SH-SY5Y (cell line): ENCODE results near the gene MATCAP1.

Experiments used
- GATA2 ChIP-seq: IDR thresholded peaks from 2 replicates; pipeline ENCODE4 v1.6.1; 2011; ENCODE audit warnings: mild to moderate bottlenecking, low read depth, low read length
- GATA3 ChIP-seq: IDR thresholded peaks from 2 replicates; pipeline ENCODE4 v1.6.1; 2011; ENCODE audit warnings: low read depth, mild to moderate bottlenecking, low read length, moderate library complexity

Gene MATCAP1

DNA sequence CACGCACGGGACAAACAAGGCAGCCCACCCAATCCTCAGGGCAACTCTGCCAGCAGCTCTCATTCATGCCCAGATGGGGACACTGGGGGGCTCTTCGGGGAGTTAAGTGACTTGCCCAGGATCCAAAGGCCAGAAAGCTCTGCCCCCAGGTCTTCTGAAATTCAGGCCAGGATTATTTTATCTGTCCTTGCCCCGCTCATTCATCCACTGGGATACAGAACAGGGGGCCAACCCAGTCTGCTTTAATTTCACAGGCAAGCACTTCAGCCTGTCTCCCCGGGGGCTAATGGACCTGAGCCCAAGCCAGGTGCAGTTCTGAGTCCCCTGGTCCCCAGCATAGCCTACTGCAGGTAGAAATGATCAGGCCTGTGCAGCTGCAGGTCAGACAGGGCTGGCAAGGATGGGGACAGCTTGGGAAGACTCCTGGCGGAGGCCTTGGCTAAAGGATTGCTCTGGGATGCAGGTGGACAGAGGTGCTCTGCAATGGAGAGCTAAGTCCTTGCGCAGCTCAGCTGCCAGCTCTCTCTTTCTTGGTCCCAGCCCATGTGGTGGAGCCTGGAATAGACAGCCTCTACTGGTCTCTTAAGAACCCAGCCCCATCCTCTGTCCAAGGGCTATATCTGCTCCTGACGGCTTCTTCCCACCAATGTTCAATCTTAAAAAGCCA, 32.2 kb downstream of the MATCAP1 start:
- TF ChIP-seq GATA2: no peak
- no peak for TF ChIP-seq GATA3

DNA sequence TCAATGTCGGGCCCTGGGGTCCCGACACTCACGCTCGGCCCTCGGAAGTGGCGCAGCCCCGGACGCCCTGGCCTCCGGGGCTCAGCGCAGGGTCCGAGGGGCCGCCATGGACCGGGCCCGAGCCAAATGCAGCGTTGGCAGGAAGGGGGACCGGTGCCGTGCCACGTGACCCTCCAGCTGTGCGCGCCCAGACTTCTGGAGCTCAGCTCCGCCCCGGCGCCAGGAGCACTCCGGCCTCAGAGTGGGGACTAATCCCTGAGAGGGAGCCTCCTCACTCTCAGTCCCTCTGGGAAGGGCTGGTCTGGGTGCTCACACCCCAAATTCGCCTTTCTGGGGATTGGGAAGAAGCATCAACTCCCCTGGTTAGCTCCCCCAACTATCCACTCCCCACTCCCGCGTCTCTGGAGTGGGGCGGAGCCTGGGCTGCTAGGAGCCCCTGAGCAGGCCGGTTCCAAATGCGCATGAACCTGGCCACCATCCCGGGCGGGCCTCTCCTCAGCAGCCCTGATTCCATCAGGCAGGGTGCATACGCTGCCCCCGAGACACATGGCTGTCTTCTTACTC, 32.8 kb downstream of the MATCAP1 start, which contains the start of gene B3GNT9:
Gene B3GNT9, minus strand, starts transcription at position 166 of the 564 bp plus-strand sequence. CDS start 513 bp downstream, outside the sequence.
- TF ChIP-seq GATA3: no peak
- no peak for TF ChIP-seq GATA2

DNA sequence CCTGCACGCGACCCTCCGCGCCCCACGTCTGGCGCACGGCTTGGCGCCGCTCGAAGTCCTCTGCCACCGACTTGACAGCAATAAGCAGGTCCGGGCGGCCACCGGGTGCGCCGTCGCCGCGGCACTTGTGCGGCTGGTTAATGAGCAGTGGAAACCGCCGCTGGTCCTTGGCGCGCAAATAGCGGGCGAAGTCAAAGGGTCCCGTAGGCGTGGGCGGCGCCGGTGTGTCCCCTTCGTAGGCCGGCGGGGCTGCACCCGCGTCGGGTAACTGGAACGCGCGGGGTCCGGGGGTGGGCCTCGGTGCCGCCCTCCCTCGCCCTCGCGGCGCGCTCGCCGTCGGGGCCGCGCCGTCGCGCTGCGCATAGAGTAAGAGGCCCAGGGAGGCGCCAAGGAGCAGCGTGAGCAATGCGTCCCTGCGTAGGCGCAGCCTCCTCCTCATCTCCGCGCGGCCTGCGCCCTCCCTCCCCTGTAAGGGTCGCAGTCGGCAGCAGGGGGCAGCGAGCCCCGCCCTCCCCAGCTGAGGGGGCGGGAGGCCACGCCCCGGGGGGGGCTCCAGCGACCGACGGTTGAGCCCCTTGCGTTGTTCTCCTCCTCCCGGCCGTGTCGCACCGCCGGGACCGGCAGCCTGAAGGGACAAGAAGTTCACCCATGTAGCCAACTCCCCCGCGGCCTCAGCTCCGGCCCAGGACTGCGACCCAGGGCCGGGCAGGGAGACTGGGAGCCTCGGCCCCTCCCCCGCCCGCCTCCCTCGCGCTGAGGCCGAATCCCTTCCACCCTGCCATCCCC, 33.5 kb downstream of the MATCAP1 start:
- TF ChIP-seq GATA3 (no peak), GATA2 (no peak)

DNA sequence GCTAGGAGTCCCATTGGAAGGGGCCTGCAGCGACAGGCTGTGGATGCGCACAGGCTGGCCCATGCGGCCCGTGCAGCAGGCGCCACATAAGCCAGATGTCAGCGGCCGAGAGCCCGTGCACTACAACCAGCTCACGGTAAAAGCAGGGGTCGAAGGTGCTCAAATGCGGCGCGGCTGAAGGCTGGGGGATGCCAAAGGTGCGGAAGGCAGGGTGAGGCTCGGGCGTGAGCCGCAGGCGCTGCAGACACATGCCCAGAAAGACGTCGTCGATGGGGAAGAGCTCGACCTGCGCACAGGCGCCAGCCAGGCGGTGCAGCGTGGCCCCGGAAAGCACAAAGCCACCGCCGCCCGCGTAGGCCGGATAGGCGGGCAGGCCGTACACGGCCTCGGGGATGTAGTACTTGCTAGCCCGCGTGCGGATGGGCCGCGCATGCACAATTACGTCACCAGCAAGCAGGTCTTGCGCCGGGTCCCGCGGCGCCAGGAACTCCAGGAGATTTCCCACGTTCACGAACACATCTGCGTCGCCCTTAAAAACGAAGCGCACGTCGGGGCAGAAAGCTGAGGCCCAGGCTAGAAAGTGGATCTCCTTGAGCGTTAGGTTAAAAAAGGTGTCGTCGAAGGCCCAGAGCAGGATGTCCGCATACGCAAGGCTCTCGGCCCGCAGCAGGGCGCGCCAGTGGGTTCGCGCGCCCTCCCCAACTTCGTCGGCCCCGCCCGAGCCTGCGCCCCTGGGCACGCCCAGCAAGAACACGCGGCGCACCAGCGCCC, 34.3 kb downstream of the MATCAP1 start:
- TF ChIP-seq GATA3: no peak
- TF ChIP-seq GATA2: no peak

DNA sequence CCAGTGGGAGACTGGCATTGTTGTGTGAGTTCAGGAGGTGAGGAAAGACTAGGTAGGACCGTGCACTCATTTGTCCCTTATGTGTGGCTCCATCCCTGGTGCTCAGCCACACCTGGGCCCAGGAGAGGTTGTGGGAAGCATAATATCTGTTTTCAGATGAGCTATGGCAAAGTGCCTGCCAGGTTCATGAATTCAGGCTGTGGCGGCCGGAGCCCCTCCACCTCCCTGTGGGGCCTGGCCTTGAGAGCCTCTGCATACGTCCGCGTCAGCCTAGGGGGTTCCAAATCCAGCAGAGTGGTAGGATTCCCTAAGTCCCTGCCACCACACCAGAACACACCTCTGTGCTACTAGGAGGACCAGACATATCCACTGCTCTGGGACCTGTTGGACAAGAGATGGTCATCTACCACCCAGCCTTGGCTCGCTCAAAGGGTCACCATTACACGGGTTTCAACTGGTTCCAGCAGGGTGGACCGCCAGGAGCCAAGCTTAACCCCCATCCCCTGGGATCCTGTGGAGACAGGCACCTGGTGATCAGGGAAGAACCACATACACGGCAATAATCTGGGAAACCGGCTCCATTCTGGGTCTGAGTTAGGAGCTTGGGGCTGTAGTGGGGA, 35.0 kb downstream of the MATCAP1 start:
- TF ChIP-seq GATA3: no peak
- no peak for TF ChIP-seq GATA2

DNA sequence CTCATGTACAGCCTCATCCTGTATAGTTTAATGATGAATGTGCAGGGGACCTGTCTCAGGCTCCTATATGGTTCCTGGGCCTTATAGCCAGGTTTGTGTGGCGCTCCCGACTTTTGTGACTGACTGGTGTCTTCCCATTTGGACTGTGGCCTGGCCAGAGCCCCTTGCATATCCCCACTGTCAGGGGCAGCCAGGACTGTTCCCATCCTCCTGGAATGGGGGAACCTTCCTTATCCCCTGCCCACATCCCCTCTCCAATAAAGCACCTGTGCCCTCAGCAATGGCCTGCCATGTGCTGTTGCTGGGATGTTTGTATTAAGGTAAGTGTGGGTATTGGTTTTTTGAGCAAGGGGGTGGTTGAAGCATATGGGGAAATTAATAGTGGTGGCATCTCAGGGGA, 35.5 kb downstream of the MATCAP1 start:
- TF ChIP-seq GATA2: no peak
- TF ChIP-seq GATA3: no peak

DNA sequence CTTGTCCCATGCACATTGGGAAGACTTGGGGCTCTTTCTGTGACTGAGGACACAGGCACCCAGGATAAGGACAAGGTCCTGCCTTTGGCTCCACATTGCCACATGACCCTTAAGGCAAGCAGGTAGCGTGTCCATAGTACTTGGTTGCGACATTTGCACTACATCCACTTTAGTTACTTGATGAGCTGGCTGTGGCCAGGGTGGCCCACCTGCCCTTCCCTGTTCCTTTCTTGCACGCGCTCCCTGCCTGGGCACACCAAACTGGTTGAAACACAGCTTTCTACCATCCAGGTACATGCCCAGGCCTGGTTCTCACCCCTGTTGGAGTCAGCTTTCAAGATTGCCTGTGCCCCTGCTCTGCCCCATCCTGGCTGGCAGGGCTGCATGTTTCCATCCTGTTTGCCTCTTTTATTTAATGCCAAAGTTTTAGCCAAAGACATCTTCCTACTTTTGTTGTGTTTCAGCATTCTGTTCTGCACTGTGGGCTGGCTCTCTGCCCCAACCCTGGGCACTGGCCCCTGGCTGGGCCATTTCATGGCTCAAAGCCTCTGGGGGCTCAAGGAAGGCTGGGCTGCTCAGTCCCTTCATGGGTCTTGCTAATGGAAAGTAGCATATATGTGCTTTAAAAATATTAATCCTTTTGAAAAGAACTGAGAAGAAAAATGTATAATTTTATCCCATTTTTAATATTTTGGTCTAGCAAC, 36.2 kb downstream of the MATCAP1 start:
- TF ChIP-seq GATA2 (no peak), GATA3 (no peak)

DNA sequence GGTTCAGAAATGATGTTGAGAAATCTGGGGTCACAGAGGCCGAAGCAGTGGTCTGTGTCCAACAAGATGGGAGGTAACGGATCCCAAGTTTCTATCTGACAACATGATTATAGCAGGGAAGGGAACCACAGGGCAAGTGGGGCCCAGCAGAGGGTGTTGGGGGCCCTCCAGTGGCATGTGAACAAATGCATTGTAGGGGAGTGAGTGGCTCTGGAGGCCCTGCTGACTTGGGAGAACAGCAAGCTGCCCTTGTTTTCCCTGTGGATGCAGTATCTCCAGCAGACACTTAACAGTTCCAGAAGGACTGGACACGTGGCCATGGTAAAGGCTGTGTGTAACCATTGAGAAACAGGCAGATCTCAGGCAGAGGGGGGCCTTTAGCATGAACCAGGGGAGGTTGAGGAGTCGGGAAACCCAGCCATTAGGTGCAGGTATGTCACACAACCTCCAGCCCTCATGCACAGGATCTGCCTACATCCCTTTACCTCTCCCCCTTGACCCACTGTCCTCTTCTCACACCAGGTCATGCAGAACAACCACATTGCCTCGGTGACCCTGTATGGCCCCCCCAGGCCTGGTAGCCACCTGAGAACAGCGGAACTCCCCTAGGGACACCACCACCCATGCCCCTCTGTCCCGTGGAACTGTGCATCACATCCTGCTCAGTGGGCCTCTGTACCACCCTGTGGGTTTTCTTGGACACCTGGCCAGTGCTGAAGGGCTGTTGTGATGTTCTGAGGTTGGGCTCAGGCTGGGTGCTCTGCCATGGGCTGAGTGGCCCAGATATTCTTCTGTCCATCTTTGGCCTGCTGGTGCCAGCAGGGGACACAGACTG, 37.0 kb downstream of the MATCAP1 start:
- TF ChIP-seq GATA3 (no peak), GATA2 (no peak)

DNA sequence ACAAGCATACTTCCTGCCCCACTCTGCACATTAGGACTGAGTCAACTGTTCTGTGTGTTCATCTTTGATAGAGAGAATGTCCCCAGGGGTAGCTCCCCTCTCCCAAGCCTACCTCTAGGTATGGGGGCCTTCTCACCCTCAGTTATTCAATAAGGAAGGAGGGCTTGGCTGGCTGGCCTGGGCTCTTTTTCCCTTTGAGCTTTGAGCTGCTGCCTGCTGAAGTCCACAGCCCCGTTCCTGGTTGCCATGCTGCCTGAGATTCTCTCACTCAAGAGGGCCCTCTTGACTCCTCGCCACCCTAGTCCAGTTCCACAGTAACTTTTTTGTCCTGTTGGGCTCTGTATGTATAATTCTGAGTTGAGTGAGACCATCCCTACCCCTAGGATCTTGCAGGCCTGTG, 38.0 kb downstream of the MATCAP1 start:
- TF ChIP-seq GATA2 (no peak), GATA3 (no peak)

DNA sequence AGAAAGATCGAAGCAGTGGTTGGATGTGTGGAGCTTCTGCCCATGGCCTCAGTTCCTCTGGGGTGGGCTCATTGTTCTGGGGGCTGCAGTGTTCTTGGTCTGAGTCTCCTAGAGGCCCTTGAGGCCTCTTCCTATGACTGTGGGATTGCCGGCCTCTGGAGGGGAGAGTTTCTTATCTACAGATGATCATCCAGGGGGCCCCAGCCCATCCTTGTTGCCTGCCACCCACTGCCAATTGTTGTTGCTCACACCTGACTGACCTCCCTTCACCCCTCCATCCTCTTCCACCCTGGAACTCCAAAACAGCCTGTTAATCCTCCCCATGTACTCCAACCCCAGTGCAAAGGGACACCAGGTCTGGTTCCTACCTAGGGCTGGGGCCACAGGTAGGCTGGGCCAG, 38.8 kb downstream of the MATCAP1 start:
- TF ChIP-seq GATA2: no peak
- no peak for TF ChIP-seq GATA3

DNA sequence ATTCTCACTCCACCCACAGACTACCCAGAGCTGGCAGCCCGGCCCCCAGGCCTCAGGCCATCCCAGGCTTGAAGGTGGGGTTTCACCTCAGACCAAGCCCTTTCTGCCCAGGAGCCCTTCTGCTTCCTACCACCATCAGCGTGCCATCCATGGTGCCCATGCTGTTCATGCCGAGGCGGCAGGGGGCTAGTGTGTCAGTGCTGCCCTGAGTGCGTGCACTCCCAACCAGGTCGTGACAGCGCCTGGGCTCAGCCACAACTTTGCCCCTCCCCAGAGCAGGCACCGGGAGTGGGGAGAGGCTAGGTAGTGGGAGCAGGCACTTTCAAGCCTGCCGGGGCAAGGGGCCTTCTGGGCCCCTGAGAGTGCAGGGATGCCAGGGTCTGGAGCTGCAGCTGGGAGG, 41.4 kb downstream of the MATCAP1 start:
- no peak for TF ChIP-seq GATA2
- no peak for TF ChIP-seq GATA3

DNA sequence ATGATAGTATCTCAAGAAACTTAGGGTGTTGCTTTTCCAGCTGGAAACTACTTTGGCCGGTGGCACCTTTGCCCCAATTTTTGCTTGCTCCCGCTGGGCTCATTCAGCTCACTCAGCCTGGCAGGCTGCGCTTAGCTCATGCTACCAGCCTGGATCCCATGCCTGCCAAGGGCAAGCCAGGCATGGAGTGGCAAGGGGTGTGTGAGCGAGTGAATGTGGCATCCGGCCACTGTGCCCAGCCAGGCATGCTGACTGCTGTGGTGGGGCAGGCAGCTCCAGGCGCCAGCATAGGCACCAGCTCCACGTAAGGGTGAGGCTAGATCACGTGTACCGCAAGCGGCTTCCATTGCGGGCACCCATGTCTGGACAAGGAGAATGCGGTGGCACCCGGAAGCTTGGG, 42.4 kb downstream of the MATCAP1 start:
- TF ChIP-seq GATA2 (no peak), GATA3 (no peak)
